H1 (cell line): Measurements from ENCODE around the gene AMOTL2. TPM values are rescaled to one million over a fixed set of nuclear protein-coding genes. Genes with fewer than 3 reads are reported as not detected.

ENCODE experiments used
- CTCF ChIA-PET: fragments of 300-600 bp; sonication (Branson Sonifier 250); formaldehyde crosslinking; loops from one replicate; lab custom pipeline; 2021; ENCODE audit not compliant: partially characterized antibody; lab: Charles Lee
- POLR2A ChIA-PET: fragments of 300-600 bp; sonication (Branson Sonifier 250); formaldehyde crosslinking; loops from one replicate; lab custom pipeline; 2021; ENCODE audit warnings: inconsistent platforms; ENCODE audit not compliant: partially characterized antibody; lab: Charles Lee
- DNase-seq, 2 experiments: peaks; one replicate each; pipeline versions ENCODE4 v3.0.0 to v3.0.0-alpha.2; 2010 to 2022; ENCODE audit warnings: low spot score in 2 of 2, low read depth in 1 of 2, mixed read lengths in 1 of 2
- FAIRE-seq: peaks from 2 replicates; lab custom pipeline; 2011; peaks lifted over from hg19 to GRCh38; lab: Jason Lieb, UNC
- H2AFZ ChIP-seq: 2 replicates; pipeline ENCODE4 v1.8.1; 2012; ENCODE audit warnings: low read length, inconsistent platforms
- H2AK5ac ChIP-seq: 2 replicates; pipeline ENCODE4 v1.6.1; 2013; ENCODE audit warnings: low read depth, low read length
- H2BK120ac ChIP-seq: replicated peaks from 2 replicates; pipeline ENCODE3; 2013; ENCODE audit warnings: low read depth, low read length, inconsistent platforms
- H2BK12ac ChIP-seq: 2 replicates; pipeline ENCODE4 v1.6.1; 2013; ENCODE audit warnings: low read depth, low read length
- H2BK15ac ChIP-seq: 2 replicates; pipeline ENCODE4 v1.6.1; 2013; ENCODE audit warnings: low read length
- H2BK20ac ChIP-seq: 2 replicates; pipeline ENCODE4 v1.6.1; 2013; ENCODE audit warnings: low read length
- H2BK5ac ChIP-seq: 2 replicates; pipeline ENCODE4 v1.6.1; 2013; ENCODE audit warnings: low read depth, low read length
- H3K14ac ChIP-seq: 2 replicates; pipeline ENCODE4 v1.6.1; 2013; ENCODE audit warnings: inconsistent platforms; ENCODE audit not compliant: insufficient read length
- H3K18ac ChIP-seq: 2 replicates; pipeline ENCODE4 v1.6.1; 2013; ENCODE audit warnings: low read length; ENCODE audit errors: extremely low read depth
- H3K23ac ChIP-seq: 2 replicates; pipeline ENCODE4 v1.6.1; 2013; ENCODE audit warnings: inconsistent platforms; ENCODE audit not compliant: insufficient read length
- H3K23me2 ChIP-seq: 2 replicates; pipeline ENCODE4 v1.6.1; 2013; ENCODE audit warnings: low read depth, low read length
- H3K27ac ChIP-seq: 2 replicates; pipeline ENCODE4 v1.6.1; 2011; ENCODE audit warnings: low read depth, low read length, inconsistent platforms
- H3K27me3 ChIP-seq, 4 experiments: replicated peaks in 1 of 4; 1 replicate in 1 of 4; 2 replicates in 3 of 4; pipeline versions ENCODE4 v1.6.1 to v1.8.1; 2011 to 2013; ENCODE audit warnings: low read length in 3 of 4, mild to moderate bottlenecking in 3 of 4, inconsistent platforms in 2 of 4, mixed read lengths in 2 of 4, moderate library complexity in 1 of 4; ENCODE audit not compliant: control insufficient read depth in 3 of 4, insufficient read depth in 3 of 4; ENCODE audit errors: extremely low read depth in 1 of 4
- H3K36me3 ChIP-seq, 4 experiments: 2 replicates each; pipeline versions ENCODE4 v1.6.1 to v1.8.1; 2011 to 2013; ENCODE audit warnings: mild to moderate bottlenecking in 4 of 4, low read length in 3 of 4, moderate library complexity in 2 of 4, control low read depth in 1 of 4, inconsistent platforms in 1 of 4; ENCODE audit not compliant: insufficient read depth in 4 of 4, control insufficient read depth in 2 of 4
- H3K4ac ChIP-seq: replicated peaks from 2 replicates; pipeline ENCODE3; 2013; ENCODE audit warnings: low read length, low read depth, mixed read lengths, inconsistent platforms; ENCODE audit not compliant: insufficient read length
- H3K4me1 ChIP-seq, 4 experiments: replicated peaks in 1 of 4; 1 replicate in 1 of 4; 2 replicates in 3 of 4; pipeline versions ENCODE4 v1.6.1 to v1.8.1; 2011 to 2013; ENCODE audit warnings: low read length in 3 of 4, inconsistent platforms in 2 of 4, mixed read lengths in 1 of 4; ENCODE audit not compliant: insufficient read depth in 4 of 4, control insufficient read depth in 3 of 4
- H3K4me2 ChIP-seq, 2 experiments: 2 replicates each; pipeline versions ENCODE4 v1.6.1 to v1.8.1; 2011 to 2013; ENCODE audit warnings: low read depth in 2 of 2, low read length in 2 of 2, control low read depth in 1 of 2, inconsistent platforms in 1 of 2, mild to moderate bottlenecking in 1 of 2; ENCODE audit not compliant: insufficient read depth in 1 of 2
- H3K4me3 ChIP-seq, 4 experiments: fragments of 200-600, 300-600 bp in 1 of 4; sonication (generic), shearing (Covaris generic), sonication (Bioruptor Twin) in 1 of 4; 2 replicates each; pipeline versions ENCODE4 v1.5.1 to v1.8.1; 2011 to 2016; ENCODE audit warnings: low read length in 4 of 4, low read depth in 3 of 4, control low read depth in 2 of 4, inconsistent platforms in 2 of 4, mild to moderate bottlenecking in 2 of 4, mixed read lengths in 1 of 4, moderate library complexity in 1 of 4; ENCODE audit not compliant: insufficient read depth in 2 of 4; ENCODE audit errors: extremely low read depth in 1 of 4
- H3K56ac ChIP-seq: replicated peaks from 2 replicates; pipeline ENCODE3; 2013; ENCODE audit warnings: low read depth, mild to moderate bottlenecking, mixed read lengths, low read length, inconsistent platforms; ENCODE audit not compliant: insufficient read length
- H3K79me1 ChIP-seq: 2 replicates; pipeline ENCODE4 v1.6.1; 2013; ENCODE audit warnings: low read depth, low read length, control low read depth
- H3K79me2 ChIP-seq, 2 experiments: 2 replicates each; pipeline versions ENCODE4 v1.6.1 to v1.8.1; 2012 to 2013; ENCODE audit warnings: low read length in 2 of 2, mild to moderate bottlenecking in 2 of 2, inconsistent platforms in 1 of 2; ENCODE audit not compliant: insufficient read depth in 2 of 2, control insufficient read depth in 1 of 2
- H3K9ac ChIP-seq, 4 experiments: replicated peaks in 1 of 4; 1 replicate in 1 of 4; 2 replicates in 3 of 4; pipeline versions ENCODE4 v1.6.1 to v1.8.1; 2011 to 2013; ENCODE audit warnings: low read depth in 3 of 4, low read length in 3 of 4, control low read depth in 2 of 4, mild to moderate bottlenecking in 2 of 4, moderate library complexity in 2 of 4, inconsistent platforms in 1 of 4; ENCODE audit errors: extremely low read depth in 1 of 4
- H3K9me3 ChIP-seq, 2 experiments: 2 replicates each; pipeline versions ENCODE4 v1.6.1 to v1.8.1; 2012 to 2013; ENCODE audit warnings: mild to moderate bottlenecking in 2 of 2, moderate library complexity in 2 of 2, control low read depth in 1 of 2, inconsistent platforms in 1 of 2, low read depth in 1 of 2, low read length in 1 of 2, mixed read lengths in 1 of 2; ENCODE audit not compliant: insufficient read depth in 2 of 2
- H4K20me1 ChIP-seq, 2 experiments: replicated peaks in 1 of 2; 2 replicates each; pipeline versions ENCODE3 to v1.8.1; 2011 to 2013; ENCODE audit warnings: inconsistent platforms in 2 of 2, low read length in 2 of 2, mild to moderate bottlenecking in 1 of 2; ENCODE audit not compliant: insufficient read depth in 2 of 2, control insufficient read depth in 1 of 2
- H4K5ac ChIP-seq: 2 replicates; pipeline ENCODE4 v1.6.1; 2013; ENCODE audit warnings: low read length, low read depth, mixed read lengths, inconsistent platforms; ENCODE audit not compliant: insufficient read length
- H4K8ac ChIP-seq: 2 replicates; pipeline ENCODE4 v1.8.0; 2013; ENCODE audit warnings: mild to moderate bottlenecking, moderate library complexity, low read length, inconsistent platforms; ENCODE audit not compliant: insufficient read depth; ENCODE audit errors: extremely low read depth
- H4K91ac ChIP-seq: replicated peaks from 2 replicates; pipeline ENCODE3; 2013; ENCODE audit warnings: low read length, mixed read lengths, inconsistent platforms; ENCODE audit not compliant: insufficient read length
- KDM4A ChIP-seq: IDR thresholded peaks from one replicate; pipeline ENCODE4 v1.7.1; 2012; ENCODE audit warnings: low read depth, mild to moderate bottlenecking, moderate library complexity, low read length, inconsistent platforms; ENCODE audit not compliant: severe bottlenecking
- TCF12 ChIP-seq: IDR thresholded peaks from 2 replicates; pipeline ENCODE4 v1.6.1; 2011; ENCODE audit warnings: low read depth, mild to moderate bottlenecking, low read length
- WGBS, 2 experiments: shearing (Covaris generic) in 1 of 2; methylation state at CpG; one replicate each; pipeline versions ENCODE4 v1.1.6 to v1.1.7; 2013 to 2015; ENCODE audit warnings: low lambda C conversion rate in 2 of 2, mixed read lengths in 2 of 2, inconsistent platforms in 1 of 2, low coverage in 1 of 2, missing lambda C conversion rate in 1 of 2; ENCODE audit not compliant: insufficient replicate concordance in 2 of 2, insufficient coverage in 1 of 2, insufficient read length in 1 of 2; ENCODE audit errors: extremely low coverage in 1 of 2, missing lambda C conversion rate in 1 of 2; 5-methylcytosine and 5-hydroxymethylcytosine counted together
- polyA plus RNA-seq, 7 experiments: library from polyadenylated mRNA; depleted of rRNA in 3 of 7; stranded (reverse) in 5 of 7; unstranded in 2 of 7; fragments of >200 nt in 5 of 7; fragments of 200-250 nt in 2 of 7; gene quantifications; 1 replicate in 5 of 7; 2 replicates in 1 of 7; 4 replicates in 1 of 7; pipeline versions ENCODE4 v1.2.1 to v1.2.3, GENCODE V29; 2011 to 2013; ENCODE audit warnings: missing spikeins in 2 of 7, mixed read lengths in 2 of 7
- total RNA-seq: library from RNA; stranded (reverse); fragmentation: NEBNext Ultra II Directional; extraction: Animal tissue kit (Norgen Biotek cat#: 25700); gene quantifications from 2 replicates; pipeline ENCODE4 v1.2.1, GENCODE V29; 2021

The AMOTL2 gene
- total and polyA plus RNA-seq, 2 of the 8 experiments (the other 6 are each of a cell fraction or from before 2014, with no cell fraction given): 19.0 to 63.7 TPM

- Histone ChIP-seq H3K79me1 (peaks cover 7% of the 10 kb centered on the region; the same call in 1 of the 2 replicates), H2AK5ac (peak overlapping the region; percentile 97), H3K27me3 (no peaks in the 10 kb centered on the region; a peak in 1 of 7 replicates), H3K56ac (no peak overlapping the region), H2BK120ac (no peak overlapping the region), H2BK5ac (peak overlapping the region; percentile 100), H4K5ac (peak overlapping the region; percentile 30), H2AFZ (no peak overlapping the region), H3K23ac (no peak overlapping the region), H3K23me2 (peaks cover 2% of the 10 kb centered on the region), H4K20me1 (peaks cover 2 to 5% of the 10 kb centered on the region in 2 experiments), H3K79me2 (0 out of 4 replicates have a peak, but pooled peaks cover 0 to 4% of the 10 kb centered on the region in 2 experiments), H3K9me3 (no peaks in the 10 kb centered on the region), H3K9ac (no peak overlapping the region), H2BK15ac (peak overlapping the region; percentile 98; the same call in 1 of the 2 replicates), H3K18ac (peak overlapping the region; percentile 98; the same call in 1 of the 2 replicates), H4K91ac (peak overlapping the region; percentile 54), H3K4me1 (peaks cover 18 to 29% (median 26%) of the 10 kb centered on the region in 4 experiments), H3K4me3 (peak overlapping the region in 3 of 4 experiments; percentile 1 to 44 (median 7); a peak in 4 of 8 replicates), H3K27ac (peak overlapping the region; percentile 77; the same call in 1 of the 2 replicates), H3K14ac (no peak overlapping the region), H3K4me2 (peak overlapping the region; percentile 55 to 62), H2BK12ac (peak overlapping the region; percentile 99), H3K4ac (no peak overlapping the region), H4K8ac (0 out of 2 replicates have a peak overlapping the region, but pooled peaks have one; percentile 37), H3K36me3 (peaks cover 43 to 91% (median 67%) of the 10 kb centered on the region in 4 experiments), H2BK20ac (peak overlapping the region; percentile 97; the same call in 1 of the 2 replicates)
- DNase-seq (no peak), FAIRE-seq (no peak)
- TF ChIP-seq TCF12 (no peak), KDM4A (peak; percentile 5)
- CTCF ChIA-PET: interaction anchor here (0.6 to 13.1 kb wide), 23 partner anchors 10 to 188 kb away, joined by 3 to 144 read pairs (median 5); partner anchors contain the start of gene AMOTL2
- WGBS, 2 experiments: 77% methylated on average over 8 of the region's 8 CpGs; no CpG with 5 or more reads in 1 of the 2 experiments
- POLR2A ChIA-PET: interaction anchor here (0.7 to 45.2 kb wide), 14 partner anchors 1 to 127 kb away, joined by 3 to 1731 read pairs (median 6); partner anchors contain the start of genes AMOTL2, ANAPC13, CEP63 and RYK
Observed at GRCh38 chr3:134364936-134365765, 9.1 kb downstream of the AMOTL2 start.
